GM21619 (cell line): Measurements from ENCODE around the gene LOXL4.

ENCODE experiments used
- ATAC-seq: cut with Tn5 transposase; IDR thresholded peaks from one replicate; pipeline ENCODE4 v1.9.1; 2021; ENCODE audit not compliant: unreplicated experiment

LOXL4 gene

DNA sequence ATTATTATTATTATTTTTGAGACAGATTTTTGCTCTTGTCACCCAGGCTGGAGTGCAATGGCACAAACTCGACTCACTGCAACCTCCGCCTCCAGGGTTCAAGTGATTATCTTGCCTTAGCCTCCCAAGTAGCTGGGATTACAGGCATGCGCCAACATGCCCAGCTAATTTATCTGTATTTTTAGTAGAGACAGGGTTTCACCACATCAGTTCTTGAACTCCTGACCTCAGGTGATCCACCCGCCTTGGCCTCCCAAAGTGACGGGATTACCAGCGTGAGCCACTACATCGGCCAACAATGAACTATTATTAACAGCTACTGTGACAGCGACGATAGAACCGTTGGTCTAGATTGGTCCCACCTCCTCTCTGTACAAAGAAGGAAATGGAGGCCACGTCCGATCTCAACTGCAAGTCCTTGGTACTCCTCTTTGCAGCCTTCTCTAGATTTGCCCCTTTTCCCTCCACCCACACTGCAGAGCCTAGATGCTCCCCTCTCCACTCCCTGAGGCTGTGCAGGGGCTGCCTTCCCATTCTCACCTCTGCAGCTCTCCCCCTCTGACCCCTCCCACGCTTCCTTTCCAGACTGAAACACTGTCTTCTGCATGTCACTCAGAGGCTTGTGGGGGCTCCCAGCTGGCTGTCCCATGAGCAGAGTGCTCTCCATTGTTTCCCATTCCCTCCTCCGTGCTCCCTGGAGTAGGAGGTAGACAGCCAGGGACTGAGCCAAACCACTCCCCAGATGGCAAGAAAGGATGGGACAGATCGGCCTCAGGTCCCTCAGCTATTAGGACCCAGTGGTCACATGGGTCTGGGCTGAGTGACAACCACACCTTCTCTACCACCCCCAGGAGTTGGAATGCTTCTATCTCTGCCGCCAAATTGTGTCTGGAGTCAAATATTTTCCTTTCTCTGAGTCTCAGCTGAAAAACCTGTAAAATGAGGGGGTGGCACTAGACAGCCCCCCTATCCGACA is 2.3 kb downstream of the LOXL4 start:
- ATAC-seq = no peak

DNA sequence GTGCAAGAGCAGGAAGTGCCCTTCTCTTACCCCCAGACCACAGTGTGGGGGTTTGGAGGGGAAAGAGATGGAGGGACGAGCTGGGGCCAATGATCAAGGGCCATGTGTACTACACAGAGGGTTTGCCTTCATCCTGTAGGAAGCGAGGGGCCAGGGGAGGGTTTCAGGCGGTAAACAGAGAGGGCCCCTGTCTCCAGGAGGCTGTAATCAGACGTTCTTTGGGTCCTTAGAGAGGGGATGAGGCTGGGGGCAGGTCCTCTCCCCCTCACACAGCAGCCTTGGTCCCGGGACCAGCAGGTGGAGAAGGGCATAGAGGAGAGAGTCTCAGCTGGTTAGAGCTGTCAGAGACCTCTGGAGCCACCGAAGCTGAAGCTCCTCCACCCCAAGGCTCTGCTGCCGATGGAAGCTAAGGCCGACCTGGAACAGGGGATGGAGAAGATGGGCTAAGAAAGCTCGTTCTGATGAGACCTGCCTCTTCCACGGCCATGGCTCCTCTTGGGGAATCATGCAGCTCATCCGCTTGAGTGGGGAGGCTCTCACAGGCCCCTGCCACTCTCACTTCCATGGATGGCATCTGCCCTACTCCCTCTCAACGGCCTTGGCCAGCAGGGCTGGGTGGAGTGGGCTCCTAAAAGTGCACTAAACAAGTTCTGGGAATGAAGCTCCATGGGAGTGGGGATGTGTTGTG is 3.5 kb downstream of the LOXL4 start:
- ATAC-seq = no peak

DNA sequence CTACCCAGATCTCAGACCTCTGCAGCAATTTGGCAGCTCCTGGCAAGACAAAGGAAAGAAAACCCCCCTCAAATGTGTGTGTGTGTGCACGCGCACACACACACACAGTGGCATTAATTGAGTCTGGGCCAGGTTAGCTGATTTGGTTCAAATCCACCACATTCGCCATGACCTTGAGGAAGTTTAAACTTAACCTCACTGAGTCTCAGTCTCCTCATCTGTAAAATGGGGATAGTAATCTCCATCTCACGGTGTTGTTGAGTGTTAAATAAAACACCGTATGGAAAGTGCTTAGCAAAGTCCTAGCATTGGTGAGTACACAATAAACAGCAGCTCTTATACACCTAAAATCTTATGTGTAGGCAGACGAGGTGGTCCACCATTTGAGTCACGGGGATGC is 4.9 kb downstream of the LOXL4 start:
- ATAC-seq = no peak

DNA sequence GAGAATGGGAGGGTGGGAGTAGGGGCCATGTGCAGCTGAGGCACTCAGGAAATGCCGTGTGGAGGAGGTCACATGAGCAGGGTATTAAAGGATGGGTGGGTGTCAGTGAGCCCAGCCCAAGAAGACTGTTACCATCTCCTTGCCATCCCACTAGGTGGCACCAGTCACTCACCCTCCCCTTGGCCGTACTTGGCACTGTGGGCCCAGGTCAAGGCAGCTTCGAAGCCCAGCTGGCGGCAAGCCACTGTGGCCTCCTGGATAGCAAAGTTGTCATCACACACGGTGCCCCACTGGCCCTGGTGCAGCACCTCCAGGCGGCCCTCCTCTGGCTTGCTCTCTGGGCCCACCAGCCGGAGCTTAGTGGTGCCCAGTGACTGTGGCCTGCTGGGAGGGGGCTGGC is 5.4 kb downstream of the LOXL4 start:
- no peak for ATAC-seq

DNA sequence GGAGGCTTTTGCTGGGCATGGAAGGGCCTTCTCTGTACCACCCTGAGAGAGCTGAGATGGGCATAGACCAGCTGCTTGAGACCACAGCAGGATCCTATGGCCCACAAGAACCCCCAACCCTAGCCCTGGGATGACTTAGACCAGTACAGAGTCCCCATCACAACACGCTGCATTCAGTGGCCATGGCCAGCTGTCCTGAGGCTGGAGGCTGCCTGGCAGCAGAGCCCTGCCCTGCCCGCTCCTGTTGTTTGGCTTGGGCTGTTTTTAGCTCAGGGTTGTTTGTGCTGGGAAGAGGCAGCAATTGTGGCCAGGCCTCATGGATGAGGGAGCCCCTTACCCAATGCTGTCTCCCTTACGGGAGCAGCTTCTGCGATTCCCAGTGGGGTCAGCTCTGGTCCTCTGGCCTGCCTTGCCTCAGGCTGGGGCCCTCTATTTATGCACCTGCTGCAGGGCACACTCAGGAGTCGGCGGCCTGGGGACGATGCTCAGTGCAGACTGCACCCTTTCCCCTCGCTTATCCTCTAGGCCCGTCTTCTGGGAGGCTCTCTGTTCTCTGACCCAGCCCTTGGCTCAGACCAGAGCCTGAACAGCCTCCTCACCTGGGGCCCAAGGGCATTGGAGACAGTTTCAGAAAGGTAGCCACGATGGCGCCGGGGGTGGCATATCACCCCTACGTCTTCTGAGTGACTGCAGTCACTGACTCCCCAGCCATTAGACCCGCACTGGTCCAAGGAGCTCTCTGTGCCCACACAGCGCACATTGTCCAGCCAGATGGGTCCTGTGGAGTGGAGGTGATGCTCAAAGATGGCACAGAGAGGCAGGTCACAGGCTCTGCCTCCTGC is 6.3 kb downstream of the LOXL4 start:
- ATAC-seq = no peak

DNA sequence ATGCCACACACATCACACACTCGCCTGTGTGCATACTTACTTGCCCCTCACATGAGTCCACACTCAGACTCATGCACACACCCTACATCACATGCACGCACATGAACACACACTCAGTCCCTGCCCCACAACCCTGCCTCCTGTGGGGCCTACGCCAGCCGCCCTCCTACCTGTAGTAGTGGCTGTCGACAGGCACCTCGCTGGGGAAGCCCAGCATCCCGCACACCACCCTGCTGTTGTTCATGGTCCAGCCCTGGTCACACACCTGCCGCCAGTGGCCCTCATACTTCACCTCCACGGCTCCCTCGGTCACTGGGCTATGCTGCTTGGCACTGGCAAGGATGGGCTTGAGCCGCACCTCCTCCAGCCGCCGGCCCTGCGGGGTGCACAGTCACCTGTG is 7.2 kb downstream of the LOXL4 start:
- no peak for ATAC-seq

DNA sequence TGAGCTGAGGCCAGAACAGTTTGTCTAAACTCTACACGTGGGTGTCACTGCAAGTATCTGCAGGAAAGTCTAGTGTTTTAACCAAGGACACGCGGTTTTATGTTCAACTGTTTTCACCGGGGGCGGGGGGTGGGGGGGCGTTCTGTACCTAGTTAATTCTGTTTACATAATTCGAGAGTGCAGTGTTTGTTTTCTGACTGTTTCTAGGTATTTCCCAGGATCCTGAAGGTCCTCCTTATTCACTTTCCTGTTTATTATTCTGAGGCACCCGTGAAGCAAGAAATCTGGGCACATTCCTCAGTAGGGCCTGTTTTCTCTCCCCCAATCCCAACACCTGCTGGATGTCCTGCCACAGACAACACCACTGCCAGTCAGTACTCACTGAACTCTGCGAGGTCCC is 7.6 kb downstream of the LOXL4 start:
- no peak for ATAC-seq

DNA sequence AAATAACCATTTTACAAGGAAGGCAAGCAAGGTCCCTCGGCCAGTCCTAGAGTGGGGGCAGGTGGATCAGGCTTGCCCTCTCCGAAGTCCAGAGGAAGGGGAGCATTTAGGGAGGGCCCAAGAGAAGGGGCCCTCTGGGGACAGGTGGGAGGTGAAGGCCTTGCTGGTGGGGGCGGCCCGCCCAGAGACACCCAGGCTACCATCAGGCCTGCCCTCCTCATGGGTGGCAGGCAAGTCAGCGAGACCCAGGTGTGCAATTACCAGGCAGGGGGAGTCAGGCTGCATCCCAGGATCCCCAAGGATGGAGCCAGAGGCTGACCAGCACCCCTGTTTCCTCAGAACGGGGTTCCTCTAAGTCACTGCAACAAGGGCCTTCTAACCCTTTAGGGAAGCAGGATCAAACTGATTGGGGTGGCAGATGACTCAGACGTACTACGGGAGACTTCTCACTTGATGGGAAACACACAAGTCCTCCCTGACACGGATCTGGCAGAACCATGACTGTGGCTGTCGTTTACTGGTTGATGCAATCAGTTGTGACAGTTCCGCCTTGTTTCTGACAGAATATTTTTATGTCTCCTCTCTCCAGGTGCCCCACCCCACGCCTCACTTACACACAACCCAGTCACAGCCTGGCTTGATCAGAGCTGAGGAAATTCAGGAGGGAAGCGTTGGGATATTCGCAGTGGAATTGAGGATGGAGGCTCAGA is 8.2 kb downstream of the LOXL4 start:
- no peak for ATAC-seq

DNA sequence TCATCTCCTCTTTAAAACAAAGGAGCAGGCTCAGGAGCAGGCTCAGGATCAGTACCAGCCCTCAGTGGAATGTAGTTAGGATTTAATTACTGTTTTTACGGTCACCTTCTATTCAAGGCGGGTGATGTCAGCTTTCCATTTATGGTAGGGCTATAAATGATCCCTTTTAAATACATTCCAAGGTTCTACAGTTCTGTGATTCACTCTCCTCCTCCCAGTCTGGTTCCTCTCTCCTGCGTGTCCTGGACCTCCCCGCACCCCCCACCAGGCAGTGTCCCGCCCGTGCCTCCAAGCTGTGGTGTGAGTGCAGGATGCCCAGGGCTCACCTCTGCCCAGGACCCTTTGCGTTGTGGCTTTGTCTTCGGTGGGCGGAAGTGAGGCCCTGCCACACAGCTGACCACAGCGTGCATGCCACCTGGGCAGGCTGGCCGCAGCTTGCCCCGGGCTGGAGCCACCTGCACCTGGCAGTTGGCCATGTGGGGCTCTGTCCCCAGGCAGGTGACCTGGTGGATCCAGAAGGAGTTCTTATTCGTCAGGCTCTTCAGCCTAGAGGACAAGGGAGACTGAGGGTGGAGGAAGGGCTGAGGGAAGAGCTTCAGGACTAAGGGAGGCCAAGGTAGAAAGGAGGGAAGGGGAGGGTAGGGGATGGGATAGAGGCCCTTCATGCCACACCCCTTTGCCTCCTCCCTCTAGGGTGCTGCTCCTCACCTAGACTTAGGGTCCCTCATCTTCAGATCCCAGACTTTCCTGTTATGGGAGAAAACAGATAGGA is 9.1 kb downstream of the LOXL4 start:
- no peak for ATAC-seq

DNA sequence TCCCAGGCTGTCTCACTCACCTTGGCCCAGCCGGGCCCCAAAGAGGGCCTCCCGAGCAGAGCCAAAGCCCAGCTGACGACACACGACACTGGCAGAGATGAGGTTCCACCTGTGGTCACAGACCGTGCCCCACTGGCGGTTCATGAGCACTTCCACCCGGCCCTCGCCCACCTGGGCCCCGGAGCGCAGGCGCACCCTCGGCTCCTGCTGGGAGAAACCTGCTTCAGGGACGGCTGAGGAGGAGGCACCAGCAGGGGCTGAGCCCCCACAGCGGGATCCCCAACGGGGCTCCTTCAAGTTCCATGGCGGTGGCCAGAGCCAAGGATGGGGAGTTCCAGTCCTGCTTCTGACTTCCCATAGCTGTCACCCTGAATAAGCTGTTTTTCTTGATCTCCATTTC is 10.0 kb downstream of the LOXL4 start:
- ATAC-seq = no peak

DNA sequence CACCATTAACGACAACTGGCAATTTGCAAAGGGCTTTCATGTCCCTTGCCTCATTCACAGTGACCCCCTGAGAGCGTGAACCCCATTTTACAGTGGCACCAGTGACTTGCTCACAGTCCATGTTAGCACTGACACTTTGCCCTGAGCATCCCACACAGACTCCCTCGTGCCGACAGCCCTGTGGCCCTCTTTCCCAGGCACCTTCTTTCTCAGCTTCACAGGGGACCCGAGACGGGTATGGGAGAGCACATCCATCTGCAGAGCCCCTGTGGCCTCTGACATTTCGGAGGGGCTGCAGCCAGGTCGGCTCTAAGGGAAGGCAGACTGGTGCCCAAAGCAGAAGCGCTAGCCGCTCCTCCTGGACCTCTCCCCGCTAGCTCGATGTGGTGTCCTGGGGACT is 10.8 kb downstream of the LOXL4 start:
- no peak for ATAC-seq

DNA sequence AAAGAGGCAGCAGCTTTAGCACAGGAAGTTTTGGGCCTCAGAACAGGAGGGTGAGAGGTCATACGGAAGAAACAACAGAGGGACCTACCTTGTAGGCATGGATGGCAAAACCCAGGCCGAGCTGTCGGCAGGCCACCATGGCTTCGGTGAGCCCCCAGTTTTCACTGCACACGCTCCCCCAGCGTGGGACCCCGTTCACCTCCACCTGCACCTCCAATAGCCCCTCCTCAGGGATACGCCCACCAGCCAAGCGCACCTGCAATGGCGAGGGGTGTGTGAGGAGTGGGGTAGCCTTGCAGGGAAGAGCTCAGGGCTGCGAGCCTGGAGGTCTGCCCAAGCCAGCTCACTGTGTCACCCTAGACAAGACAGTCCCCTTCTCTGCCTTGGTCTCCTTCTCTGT is 11.3 kb downstream of the LOXL4 start:
- no peak for ATAC-seq

DNA sequence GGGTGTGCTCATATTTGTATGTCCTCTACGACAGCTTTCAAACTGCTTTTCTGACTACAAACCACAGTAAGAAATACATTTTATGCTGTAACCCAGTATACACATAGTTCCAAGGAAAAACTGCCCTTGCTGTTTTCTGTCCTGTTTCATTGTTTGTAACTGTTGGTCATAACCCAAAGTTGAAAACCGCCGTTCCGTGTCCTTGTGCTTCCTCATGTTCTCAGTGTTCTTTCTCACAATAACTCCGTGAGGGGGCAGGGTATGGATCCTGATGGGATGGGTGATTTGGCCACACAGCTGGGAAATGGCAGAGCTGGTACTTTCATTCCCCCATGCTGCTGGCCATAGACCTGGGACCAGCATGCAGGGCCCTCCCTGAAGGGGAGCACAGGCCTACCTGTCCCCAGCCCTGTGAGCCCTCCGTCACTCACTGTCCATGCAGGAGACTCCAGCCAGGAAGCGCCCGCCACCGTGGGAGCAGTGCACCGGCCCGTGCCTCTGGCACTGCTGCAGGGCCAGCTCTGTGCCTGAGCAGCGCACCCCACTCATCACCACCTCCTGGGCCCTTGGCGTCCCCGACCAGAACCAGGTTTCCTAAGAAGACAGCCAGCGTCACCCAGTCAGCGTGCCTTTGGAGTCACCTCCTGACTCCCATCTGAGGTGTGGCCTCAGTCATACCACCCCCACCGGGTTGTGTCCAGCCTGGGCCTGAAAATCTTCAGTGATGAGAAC is 12.7 kb downstream of the LOXL4 start:
- no peak for ATAC-seq

DNA sequence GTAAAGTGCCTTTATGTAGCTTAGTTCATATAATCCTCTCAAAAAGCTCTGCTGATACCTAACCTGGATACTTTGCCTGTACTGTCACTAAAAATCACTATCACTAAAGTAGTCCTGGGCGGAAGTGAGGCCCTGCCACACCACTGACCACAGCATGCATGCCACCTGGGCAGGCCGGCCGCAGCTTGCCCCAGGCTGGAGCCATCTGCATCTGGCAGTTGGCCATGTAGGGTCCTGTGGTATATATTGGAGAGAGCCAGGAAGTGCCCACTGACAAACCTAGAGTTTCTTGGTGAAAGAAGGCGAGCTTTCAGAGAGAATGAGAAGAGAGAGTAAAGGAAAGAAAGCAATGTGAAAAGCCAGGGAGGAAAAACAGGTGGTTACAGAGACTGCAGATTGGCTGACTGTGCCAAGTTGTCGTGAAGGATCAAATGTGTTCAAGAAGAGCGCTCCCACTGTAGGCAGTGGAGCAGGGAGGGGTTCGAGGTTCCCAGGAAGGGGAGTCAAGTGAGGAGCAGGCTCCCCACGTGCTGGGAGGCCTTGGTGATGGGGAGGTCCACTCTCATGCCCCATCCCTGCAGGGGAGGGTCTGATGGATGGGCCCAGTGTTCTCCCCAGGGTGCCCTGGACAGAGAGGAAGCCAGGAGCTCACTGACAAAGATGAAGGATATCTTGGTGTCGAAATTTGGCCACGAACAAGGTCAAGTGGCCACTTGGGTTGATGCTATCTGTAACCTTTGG is 13.6 kb downstream of the LOXL4 start:
- no peak for ATAC-seq

DNA sequence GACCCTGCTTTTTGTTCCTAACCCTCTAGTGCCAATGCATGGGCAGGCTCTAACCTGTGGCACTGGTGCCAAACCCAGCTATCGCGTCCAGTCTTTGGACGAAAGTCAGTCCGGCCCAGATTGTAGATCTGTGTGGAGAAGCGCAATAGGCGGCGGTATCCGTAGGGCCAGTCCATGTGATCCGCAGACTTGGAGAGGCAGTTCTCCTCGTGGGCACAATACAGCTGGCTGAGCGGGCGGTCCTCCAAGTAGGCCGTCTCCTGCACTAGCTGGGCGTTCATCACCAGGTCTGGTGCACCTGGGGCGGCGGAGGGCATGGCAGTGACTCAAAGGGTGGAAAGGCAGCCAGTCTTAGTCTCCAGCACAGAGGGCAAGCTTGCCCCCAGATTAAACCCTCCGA is 14.5 kb downstream of the LOXL4 start:
- ATAC-seq = no peak

DNA sequence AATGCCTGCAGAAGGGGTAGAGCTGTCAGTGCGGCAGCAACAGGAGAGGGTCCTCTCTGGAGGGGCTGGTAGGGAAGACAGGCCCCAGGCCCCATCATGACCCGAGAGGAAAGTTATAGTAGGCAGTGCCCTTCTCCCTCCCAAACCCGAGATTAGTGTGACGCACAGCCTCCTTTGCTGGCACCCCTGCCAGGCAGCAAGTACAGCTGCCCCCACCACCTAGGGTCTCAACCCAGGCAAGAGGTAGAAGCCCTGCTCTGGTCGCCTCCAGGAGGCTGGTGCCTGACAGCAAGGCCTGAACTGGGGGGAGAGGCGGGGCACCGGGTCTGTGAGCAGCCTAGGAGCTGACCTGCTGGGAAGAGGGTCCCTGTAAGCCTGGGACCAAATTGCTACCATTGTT is 15.5 kb downstream of the LOXL4 start:
- no peak for ATAC-seq

DNA sequence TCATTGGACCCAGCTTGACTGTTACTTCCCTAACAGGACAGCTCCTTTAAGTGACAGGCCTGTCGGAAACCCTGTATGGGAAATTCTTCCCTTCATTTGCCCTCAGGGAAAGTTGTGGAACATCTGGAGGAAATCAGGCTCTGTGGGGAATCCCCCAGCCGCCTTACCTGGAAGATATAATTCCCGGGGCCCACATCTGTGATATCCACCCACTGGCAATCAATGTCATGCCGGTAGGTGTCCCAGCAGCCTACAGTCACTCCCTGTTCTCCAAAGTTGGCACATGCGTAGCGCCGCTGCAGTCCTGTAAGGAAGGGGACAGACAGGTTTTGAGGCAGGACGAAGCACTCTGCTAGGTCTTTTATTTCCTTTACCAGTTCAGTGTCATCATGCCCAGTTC is 16.6 kb downstream of the LOXL4 start:
- no peak for ATAC-seq

DNA sequence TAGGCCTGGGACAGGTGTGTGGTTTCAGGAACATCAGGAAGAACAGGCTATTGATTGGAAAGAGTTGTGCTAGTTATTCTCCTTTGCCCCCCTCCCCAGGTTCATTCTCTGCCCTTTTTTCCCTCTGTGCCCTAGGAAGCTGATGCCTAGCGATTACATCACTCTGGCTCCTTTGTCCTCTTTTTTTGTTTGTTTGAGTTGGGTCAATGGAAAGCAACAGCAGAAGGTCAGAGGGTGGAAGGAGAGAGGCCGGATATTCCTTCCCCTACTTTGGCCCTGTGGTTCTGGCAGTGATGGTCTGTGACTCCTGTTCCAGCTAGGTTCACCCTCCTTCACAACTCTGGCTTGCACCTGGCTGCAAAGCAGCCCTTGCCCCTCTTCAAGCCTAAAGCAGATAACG is 18.9 kb downstream of the LOXL4 start:
- ATAC-seq = no peak

DNA sequence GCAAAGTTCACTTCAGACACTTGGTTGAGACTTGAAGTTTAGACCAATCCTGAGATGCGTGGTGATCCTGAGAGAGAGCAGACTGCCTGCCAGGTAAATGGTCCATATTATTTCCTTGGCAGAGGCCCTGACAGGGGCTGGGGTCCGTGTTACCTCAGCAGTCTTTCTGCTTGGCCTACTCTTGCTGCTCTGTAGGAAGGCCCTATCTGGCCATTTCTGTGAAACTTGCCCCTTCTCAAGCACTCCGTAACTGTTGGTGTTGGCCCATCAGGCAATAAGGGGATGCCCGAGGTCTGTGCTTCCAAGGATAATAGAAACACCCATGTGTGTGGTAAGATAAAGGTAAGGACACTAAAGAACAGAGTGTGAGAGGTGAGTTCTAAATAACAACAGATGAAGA is 20.0 kb downstream of the LOXL4 start:
- ATAC-seq = no peak
